Measurements from ENCODE around the gene TWF2.
A peak's percentile ranks its signal among the peaks of the same experiment; 100 is the strongest.
"Not testable (repeated sequence)": the region's sequence is repeated elsewhere in the genome, so short reads cannot be mapped to it uniquely, and the experiment has no call there.

Gene TWF2

DNA sequence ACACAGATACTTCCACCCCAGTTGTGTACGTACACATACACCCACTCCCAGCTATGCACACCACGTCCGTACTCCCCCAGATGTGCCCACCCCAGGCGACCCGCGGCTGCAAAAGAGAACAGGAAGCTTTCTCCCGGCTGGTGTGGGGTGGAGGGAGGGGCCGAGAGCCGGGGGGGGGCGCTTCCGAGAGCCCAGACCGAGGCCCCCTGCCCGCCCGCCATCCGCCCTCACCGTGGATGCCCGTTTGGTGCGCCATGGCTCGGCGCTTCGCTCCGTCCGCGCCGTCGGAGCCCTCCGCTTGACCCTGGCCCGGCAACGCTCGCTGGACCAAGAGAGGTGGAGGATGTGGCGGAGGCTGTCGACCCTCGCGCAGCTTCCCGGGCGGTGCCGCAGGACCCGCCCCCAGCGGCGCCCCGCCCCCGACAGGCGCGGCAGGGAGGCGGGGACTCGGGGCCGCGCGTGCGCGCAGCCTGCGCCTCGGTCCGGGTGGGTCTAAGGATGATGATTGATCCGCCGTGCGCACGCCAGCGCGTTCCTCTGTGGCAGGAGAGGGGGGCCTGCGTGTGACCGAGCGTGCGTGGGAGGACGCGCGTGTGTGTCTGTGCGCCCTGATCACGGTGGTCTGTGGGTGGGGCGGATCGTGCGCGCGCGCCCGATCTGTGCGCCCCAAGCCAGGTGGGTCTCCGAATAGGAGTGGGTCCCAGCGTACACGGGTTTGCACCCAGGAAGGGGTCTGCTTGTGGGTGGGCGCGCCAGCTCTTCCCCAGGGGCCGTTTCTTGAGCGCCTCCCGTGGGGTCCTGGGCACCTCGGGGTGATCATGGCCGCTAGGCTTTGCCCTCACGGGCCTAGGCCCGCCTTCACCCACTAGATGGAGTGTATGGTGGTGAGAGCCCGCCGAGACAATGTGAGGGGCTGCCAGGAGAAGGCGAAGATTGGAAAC lies at the start of gene TWF2:
Gene TWF2 (minus strand): TSS at position 398 of the 941 bp plus-strand sequence. CDS start 142 bp downstream, at position 256.
- peak; percentile 47 for DNase-seq

DNA sequence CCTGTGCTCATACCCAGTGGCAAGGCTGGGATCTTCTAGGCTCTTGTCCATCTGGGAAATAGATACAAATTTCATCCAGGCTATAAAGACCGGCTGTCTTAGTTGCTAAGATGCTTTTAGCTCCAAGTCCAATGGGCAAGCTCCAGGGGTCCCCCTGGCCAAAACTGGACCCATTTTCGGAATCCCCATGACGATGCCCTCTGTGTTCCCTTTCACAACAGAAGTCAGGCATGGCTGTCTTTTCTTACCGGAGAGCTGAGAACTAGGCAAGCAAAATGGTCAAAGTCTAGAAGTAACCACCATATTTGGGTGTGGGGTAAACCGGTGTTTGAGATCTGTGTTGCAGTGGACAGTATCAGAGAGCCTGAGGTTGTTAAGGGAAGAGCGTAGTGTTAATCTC lies 49.7 kb upstream of the TWF2 start:
- DNase-seq: no peak

DNA sequence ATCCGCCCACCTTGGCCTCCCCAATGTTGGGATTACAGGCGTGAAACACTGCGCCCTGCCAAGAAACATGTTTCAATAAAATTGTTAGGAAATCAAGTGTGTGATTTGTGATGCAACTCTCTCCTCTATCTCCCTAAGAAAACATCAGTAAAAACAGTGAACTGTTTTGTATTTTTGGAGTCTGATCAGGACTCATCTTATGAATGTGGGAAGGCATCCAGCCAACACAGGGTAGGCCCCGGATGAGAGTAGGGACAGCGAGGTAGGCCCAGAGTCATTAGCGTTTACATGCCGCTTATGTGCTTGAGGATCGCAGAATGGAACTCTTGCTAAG lies 47.8 kb upstream of the TWF2 start:
- no peak for DNase-seq

DNA sequence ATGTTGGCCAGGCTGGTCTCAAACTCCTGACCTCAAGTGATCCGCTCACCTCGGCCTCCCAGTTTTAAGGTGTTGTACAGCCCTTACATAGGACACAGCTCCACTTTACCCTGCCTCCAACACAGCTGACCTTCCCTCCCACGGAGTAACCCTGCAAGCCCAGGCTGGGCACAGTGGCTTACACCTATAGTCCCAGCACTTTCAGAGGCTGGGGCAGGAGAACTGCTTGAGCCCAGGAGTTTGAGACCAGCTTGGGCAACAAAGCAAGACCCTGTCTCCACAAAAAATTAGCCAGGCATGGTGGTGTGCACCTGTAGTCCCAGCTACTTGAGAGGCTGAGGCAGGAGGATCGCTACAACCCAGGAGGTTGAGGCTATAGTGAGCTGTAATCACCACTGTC lies 45.1 kb upstream of the TWF2 start:
- not testable (repeated sequence) for DNase-seq

DNA sequence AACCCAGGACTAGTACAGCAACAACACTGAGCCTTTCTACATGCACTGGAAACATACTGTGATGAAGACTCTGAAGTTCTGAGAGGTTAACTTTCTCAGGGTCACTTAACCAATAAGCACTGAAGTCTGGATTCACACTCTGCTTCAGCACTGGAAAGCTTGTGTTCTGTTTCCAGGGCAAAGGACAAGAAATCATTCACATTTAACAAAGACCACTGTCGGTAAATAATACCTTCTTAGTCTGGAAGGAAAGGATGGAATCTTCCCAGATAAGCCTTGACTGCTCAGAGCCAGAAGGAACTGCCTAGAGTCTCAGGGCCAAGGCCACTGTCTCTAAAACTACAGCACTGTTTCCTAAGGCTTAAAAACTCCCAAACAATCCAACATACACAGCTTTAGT lies 44.3 kb upstream of the TWF2 start:
- DNase-seq: no peak

DNA sequence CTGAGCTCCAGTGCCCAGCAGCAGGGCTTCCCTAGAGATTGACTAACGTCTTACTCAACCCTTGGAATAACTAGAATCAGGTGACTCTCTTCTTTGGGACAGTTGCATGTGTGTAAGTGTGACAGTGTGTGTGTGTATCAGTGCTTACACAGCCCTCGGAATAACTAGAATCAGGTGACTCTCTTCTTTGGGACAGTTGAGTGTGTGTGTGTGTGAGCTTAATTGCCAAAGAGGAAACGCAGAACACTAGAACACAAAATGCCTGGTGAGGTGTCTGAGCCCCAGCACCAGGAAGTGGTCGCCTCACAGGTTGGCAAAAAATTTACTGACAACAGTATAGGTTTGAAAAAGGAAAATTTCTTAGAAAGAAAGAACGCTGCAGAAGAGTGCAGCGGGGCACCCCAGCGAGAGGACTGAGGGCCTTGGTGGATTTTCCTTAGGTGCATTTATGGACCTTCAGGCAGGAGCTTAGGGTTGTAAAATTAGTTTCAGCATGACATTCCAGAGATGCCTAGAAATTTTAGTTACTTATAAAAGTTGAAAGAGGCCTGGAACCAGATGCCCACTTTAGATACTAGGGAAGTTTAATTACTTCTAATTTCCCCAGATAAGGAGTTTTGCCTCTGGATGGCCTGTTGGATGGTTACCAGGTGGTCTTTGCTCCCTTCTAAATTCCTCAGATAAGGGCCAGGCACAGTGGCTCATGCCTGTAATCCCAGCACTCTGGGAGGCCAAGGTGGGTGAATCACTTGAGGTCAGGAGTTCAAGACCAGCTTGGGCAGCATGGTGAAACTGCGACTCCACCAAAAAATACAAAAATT lies 43.2 kb upstream of the TWF2 start:
- DNase-seq: peak; percentile 58

DNA sequence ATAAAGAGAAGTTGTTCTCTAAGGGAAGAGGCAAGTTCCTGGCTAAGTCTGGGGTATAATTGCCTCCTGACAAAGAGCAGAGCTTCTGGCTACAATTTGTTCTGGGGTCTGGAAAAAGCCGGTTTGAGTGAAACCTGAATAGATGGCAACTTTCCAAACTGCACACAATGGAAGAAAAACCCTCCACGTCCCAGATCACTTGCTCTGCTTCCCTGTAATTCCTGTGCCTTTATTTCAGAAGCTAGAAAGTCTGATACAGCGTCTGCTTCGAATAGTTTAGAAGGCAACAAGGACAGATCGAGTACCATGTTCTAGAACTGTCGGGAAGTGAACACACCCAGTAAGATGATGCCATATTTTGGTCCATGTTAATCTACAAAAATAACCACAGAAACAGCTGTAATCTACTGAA lies 41.1 kb upstream of the TWF2 start:
- DNase-seq: no peak

DNA sequence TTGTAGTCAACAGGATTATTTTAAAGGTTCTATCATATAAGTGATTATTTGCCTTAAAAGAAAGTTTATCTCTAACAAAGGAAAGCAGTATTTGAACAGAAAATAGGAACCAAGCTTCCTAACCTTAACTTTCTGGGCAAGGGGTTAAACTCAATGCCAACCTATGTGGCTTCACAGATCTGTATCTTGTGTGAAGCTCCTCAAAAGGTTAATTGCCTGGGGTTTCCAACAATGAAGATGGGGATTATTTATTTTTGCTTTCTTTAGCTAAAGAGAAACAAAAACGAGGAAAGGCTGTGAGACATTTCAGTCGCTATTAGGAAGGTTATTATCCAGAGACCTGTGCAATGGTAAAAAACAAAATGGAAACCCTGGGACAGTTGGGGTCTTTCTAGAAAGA lies 40.6 kb upstream of the TWF2 start:
- no peak for DNase-seq

DNA sequence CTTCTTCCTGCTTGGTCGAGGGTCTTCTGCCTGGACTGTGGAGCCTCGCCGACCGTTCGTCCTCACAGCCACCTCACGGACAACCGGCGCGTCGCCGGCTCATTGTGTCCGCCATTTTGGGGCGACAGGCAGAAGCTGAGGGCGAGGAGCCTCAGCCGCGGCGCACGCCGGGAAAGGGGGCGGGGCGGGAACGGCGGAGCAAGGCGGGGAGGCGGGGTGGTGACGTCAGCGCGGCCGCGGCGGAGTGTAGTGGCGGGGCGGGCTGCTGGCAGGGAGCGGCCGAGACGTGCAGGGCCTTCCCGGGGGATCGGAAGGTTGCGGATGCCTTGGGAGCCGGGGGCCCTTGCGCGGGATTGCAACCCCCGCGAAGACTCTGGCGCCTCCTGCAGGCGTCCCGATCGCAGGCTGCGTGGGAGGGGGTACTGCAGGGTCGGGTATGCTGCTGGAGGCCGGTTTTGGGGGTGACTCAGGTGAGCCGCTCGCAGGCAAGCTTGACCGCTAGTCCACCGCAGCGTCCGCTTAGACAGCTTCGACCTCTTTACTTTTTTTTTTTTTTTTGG lies 39.6 kb upstream of the TWF2 start, which contains the start of gene WDR82:
Gene WDR82 (minus strand): TSS at position 140 of the 560 bp plus-strand sequence. CDS start 288 bp downstream, outside the sequence.
- peak; percentile 82 for DNase-seq

DNA sequence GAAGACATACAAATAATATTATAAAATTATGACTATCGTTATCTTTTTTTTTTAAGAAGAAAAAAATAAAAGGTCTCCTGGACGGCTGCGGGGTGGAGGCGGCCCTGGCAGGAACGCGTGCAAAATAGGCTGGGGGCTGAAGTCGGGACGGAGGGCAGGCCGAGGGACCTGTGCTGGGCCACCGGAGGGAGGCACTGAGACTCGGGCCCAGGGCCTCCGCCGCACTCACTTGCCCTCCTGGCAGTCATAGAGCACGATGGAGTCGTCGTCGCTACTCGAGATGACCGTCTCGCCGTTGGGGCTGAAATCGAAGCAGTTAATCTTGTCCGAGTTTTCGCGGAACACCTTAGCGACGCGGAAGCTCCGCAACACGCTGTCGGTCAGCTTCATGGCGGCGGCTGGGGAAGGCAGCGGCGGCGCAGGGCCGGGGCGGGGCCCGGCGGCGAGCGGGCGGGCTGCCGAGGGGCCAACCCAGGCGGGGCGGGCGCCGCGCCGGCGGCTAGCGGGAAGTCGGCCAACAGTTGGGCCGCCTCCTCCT lies 39.1 kb upstream of the TWF2 start:
- DNase-seq: no peak

DNA sequence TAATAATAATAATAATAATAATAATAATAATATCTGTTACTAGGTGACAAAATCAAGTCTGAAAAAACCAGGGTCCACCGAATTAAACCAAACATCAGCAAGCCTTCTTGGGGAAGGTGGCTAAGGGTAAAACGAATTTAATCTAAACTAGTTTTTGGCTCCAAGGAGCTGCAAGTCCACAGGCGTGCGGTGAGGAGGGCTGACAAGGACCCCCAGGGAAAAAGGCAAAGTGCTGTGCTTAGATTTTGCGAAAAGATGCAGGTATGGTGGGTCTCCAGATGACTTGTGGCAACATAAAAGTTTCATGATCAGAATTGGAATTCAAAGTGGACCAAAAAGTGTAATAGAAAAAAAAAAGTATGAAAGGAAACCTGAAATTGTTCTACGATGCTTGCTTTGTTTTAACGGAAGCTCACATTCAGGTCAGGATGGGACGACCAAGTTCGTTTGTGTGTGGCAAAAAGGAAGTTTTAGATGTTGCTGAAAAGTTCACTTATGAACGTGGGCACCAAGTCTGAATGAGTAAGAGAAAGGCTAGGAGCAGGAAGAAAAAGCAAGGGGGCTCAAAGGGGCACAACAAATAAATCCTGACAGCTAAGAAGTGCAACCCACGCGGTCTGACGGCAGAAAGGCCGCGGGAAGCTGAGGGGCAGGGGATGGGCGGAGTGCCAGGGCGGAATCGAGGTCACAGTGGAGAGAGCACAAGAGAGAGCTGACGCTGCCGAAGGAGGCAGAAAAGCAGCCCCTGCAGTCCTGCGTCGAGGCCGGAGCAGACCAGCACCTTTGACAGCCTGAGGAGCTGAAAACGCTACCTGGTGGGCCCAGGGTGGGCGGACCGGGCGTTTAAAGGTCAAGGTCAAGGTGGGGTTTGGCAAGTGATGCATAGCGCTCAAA lies 38.4 kb upstream of the TWF2 start:
- DNase-seq: peak; percentile 53

DNA sequence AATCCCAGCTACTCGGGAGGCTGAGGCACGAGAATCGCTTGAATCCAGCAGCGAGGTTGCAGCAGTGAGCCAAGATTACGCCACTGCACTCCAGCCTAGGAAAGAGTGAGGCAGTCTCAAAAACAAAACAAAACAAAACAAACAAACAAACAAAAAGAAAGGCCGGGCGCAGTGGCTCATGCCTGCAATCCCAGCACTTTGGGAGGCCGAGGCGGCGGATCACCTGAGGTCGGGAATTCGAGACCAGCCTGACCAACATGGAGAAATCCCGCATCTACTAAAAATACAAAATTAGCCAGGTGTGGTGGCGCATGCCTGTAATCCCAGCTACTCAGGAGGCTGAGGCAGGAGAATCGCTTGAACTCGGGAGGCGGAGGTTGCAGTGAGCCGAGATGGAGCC lies 35.8 kb upstream of the TWF2 start:
- DNase-seq: not testable (repeated sequence)

DNA sequence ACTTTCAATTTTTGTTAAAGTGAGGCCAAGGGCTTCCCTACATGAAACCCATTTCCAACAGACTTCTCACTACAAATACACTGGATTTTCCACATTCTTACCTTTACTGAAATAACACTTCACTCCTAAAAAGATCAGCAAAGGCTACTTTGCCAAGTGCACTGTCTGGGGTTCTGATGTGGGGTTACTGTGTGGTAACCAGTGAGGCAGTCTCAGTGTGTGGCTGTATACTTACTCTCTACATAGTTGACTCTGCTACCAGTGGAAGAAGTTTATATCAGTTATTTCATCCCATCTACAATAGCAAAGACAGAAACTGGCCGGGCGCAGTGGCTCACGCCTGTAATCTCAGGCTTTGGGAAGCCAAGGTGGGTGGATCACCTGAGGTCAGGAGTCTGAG lies 33.9 kb upstream of the TWF2 start:
- DNase-seq: no peak

DNA sequence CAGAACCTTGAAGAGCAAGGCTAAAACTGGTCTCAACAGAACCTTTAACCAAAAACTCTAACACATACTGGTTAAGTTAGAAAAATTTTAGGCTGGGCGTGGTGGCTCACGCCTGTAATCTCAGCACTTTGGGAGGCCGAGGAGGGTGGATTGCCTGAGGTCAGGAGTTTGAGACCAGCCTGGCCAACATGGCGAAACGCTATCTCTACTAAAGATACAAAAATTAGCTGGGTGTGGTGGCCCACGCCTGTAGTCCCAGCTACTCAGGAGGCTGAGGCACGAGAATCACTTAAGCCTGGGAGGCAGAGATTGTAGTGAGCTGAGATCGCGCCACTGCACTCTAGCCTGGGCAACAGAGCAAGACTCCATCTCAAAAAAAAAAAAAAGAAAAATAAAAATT lies 33.2 kb upstream of the TWF2 start:
- not testable (repeated sequence) for DNase-seq

DNA sequence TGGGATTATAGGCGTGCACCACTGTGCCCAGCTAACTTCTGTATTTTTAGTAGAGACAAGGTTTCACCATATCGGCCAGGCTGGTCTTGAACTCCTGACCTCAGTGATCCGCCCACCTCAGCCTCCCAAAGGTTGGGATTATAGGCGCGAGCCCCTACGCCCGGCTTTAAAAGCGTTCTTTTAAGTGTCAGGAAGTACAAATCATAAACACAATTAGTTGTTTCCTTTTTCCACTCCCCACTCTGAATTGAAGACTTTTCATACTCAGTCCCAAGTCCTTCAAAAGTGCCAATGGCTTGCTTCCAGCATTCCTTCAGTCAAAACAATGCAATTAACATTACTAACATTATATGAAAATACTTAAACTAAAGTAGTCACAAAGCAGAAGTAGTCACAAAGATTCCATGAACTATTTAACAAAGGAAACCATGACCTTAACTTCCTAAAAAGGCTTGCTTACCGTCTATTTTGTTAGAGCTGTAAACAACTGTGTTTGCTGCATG lies 31.3 kb upstream of the TWF2 start:
- no peak for DNase-seq

DNA sequence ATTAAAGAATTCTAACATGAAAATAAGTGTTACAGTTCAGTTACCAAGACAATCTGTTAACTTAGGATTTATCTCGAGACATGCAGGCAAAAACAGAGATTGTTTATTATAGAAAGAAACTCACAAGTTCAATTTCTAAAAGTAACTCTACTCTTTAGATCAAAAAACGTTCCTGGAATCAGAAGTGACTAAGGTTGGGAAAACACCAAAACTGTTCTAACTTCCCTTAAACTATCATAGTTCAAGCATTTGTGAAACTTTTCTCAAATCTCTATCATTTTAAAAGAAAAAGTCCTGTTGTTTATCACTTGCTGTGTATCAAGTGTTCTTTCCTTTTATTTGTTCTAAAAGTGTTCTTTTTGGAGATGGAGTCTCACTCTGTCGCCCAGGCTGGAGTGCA lies 30.8 kb upstream of the TWF2 start:
- no peak for DNase-seq

DNA sequence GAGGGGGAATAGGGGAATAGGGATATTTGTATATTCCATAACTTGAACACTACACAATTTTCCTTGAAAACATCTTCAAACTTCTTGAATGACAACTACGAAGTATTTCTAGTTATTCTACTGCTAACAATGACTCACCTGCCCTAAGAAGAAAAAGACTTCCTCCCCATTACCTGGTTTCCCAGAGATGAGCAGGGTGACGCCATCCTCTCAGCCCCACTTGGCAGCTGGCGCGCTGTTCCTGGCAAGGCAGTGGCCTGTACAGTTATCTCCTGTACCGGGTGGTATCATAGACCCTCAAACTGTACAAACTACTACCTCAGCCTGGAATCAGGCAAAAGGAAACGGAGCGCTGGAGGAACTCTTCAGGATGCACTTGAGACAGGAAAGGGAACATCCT lies 29.1 kb upstream of the TWF2 start:
- DNase-seq: no peak

DNA sequence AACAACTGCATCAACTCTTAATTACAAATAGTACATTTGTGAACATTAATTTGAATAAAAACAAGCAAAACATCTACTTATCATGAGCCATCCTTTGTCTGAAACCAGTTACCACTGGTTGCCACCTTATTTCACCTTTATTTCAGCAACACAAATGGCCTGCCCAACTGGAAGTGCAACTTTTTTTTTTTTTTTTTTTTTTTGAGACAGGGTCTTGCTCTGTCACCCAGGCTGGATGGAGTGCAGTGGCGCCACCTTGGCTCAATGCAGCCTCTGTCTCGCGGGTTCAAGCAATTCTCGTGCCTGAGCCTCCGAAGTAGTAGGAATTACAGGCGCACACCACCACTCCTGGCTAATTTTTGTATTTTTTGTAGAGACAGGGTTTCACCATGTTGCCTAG lies 26.4 kb upstream of the TWF2 start:
- DNase-seq: no peak

DNA sequence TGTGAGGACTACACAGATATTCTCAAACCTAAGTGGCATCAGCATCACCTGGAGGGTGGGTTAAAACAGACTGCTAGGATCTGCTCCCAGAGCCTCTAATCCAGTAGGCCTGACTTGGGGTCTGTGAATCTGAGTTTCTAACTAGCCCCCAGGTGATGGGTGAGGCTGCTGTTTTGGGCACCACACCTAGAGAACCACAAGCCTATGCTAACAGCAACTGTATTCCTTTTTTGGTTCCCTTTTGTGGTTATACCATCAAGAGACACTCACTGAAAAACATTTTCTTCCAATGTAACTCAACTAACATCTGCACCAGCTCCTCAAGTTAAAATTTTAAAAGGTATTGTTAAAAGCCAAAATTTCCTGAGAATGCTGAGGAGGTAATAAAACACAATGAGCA lies 23.5 kb upstream of the TWF2 start:
- DNase-seq: no peak

DNA sequence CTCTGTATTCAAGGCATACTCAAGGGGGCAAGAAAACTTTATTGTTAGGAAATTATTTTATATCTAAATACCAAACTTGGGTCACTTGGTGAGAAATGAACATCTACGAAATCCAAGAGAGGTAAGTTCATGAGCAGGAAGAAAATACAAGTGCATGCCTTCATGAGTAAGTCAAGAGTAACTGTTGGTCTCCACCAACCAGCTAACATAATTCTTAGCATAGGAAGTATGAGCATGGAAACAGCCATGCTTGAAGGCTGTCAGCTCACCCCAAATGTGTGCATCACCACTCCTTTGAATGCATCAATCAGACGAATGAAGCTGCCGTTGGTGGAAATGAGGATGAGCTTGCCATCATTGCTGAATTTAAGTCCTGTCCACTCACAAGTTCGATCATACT lies 20.5 kb upstream of the TWF2 start:
- no peak for DNase-seq

DNA sequence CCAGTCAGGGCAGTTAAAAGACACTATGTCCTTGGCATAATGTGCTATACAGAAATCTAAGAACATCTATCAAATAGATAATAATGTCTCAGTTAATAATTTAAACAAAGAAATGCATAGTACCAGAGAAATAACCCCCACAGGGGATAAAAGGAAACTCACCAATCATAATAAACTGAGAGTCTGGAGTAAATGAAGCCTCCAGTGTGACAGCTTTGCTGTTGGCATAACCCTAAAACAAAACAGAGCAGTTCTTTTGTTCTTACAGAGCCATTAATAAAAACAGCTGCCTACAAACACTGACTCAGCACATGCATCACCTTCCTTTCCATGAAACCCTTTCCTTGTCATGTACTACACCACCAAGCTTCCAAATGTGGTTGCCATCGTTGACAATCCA lies 20.1 kb upstream of the TWF2 start:
- no peak for DNase-seq

DNA sequence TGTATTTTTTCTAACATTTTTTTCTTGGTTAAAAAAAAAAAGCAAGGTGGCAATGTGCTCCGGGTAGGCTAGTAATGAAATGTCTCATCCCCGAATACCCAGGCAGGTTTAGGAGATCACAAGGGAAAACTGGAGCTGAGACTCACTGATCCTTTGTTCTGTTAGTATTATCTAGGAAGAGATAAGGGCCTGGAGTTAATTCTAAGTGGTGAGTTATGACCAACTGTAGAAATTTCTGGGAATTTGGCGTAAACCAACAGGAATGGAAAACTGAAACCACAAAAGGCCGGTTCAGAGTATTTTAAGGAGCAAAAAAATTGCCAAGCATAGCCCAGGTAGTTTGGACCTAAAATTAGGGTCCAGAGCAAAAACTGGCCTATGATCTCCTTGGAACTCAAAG lies 19.0 kb upstream of the TWF2 start:
- DNase-seq: no peak

All from GF-D8 (cell line).